IPS-NIHi11 (cell line): ENCODE measurements around the gene MUC5B.
"Not testable (repeated sequence)": the region's sequence is repeated elsewhere in the genome, so short reads cannot be mapped to it uniquely, and the experiment has no call there.

ENCODE experiments used
- DNase-seq: peaks from one replicate; pipeline ENCODE4 v3.0.0; 2012; ENCODE audit warnings: mixed read lengths, low spot score

Gene MUC5B

GRCh38 chr11:1232021-1232882 lies 9.4 kb downstream of the MUC5B start:
- peak; percentile 6 for DNase-seq

GRCh38 chr11:1232883-1233321 lies 10.0 kb downstream of the MUC5B start:
- DNase-seq: no peak

DNA sequence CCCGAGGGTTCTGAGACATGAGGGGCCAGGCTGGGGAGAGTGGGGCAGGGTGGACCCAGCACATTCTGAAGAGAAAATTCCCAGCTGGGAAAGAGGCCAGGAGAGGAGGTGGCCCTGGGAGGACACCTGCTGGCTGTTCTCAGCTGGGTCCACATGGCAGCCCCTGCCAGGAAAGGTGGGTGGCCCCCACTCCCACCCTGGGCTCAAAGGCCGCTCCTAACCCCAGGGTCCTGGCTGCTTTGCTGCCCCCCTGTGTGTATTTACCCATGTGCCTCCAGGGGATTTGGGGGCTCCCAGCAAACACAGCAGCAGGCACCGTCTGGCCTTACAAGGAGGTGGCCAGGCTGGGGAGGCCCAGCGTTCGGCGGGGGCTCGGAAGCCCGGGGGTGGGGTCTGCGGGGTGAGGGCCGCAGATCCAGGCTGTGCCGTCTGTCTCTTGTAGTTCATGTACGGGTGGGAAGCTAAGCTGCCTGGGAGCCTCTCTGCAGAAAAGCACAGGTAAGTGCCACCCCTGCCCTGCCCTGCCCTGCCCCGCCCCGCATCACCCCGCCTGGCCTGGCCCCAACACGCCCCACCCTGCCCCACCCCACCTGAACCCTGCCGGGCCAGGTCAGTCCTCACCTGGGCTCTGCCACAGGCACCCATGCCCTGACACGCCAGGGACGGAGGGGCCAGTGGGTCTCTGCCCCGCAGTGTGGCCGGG lies 10.6 kb downstream of the MUC5B start:
- peak; percentile 26 for DNase-seq

DNA sequence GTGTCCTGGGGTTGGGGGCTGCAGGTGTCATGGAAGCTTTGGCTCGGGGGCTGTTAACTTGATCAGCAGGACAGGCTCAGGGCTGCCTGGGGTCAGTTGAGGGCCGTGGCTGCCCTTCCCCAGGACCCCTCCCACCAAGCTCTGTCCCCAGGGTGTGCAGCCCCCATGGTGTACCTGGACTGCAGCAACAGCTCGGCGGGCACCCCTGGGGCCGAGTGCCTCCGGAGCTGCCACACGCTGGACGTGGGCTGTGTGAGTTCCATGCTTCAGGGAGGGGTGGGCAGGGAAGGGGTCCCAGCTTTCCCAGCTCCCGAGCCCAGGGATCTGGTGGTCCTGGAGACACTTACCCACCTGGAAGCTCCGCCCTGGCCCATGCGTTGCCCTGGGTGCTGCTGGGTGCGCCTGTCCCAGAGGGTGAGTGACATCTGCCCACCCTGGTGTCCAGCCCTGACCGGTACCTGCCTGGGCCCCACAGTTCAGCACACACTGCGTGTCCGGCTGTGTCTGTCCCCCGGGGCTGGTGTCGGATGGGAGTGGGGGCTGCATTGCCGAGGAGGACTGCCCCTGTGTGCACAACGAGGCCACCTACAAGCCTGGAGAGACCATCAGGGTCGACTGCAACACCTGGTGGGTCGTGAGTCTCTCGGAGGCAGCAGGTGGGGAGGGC lies 11.3 kb downstream of the MUC5B start:
- peak; percentile 13 for DNase-seq

DNA sequence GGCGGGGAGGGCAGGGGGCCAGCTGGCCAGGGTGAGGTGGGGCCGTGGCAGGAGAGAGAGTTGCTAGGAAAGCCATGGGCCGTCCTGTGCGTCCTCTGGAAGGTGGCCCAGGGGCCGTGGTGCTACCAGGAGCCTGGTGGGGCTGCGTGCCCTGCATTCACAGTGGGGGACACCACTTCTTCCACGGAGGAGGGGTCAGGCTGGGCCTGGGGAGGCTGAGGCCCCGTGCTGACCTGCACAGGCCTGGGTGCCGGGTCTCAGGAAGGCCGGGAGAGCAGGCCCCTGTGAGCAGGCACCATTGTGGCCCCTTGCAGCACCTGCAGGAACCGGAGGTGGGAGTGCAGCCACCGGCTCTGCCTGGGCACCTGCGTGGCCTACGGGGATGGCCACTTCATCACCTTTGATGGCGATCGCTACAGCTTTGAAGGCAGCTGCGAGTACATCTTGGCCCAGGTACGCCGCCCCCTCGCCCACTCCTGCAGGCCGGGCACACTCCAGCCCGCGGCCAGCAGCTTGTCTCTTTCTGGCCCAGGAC lies 12.0 kb downstream of the MUC5B start:
- peak; percentile 18 for DNase-seq

DNA sequence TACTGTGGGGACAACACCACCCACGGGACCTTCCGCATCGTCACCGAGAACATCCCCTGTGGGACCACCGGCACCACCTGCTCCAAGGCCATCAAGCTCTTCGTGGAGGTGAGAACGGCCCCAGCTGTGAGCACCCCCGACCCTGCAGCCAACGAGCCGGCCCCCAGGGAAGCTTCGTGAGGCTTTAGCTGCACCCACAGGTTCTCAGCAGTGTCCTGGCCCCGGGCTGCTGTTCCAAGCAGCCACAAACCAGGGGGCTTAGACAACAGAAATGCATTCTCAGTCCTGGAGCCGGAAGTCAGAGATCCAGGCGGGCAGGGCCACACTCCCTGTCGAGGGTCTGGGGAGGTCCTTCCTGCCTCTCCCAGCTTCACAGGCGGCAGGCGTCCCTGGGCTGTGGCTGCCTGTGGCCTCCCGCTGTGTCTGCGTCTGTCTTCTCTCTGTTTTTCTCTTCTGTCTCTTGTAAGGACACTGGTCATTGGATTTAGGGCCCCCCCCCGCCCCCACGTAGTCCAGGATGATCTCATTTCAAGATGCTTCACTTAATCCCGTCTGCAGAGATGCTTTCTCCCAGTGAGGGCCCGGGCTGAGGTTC lies 12.5 kb downstream of the MUC5B start:
- peak; percentile 29 for DNase-seq

- DNase-seq: peak; percentile 10
These were observed 13.0 kb downstream of the MUC5B start for GRCh38 chr11:1235901-1236315.

- peak; percentile 13 for DNase-seq
These were observed 13.7 kb downstream of the MUC5B start for GRCh38 chr11:1236316-1237127.

- peak; percentile 22 for DNase-seq
These were observed 14.3 kb downstream of the MUC5B start for GRCh38 chr11:1237128-1237580.

DNA sequence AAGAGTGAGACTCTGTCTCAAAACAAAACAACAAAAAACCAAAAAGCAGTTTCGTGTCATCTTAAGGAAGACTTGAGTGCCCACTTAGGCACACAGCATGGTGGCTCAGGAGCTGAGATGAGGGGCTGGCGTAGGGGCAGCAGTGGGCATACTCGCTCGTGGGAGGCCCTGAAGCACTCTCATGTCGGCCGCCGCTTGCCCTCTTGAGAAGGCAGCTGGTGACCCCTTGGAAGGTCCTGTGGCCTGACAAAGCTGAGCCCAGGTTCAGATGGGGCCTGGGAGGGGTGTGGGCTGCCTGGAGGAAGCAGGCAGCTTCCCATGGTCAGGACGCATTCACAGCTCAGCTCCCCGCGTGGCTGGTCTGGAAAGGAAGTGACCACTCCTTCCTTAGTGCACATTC lies 15.0 kb downstream of the MUC5B start:
- no peak for DNase-seq

DNA sequence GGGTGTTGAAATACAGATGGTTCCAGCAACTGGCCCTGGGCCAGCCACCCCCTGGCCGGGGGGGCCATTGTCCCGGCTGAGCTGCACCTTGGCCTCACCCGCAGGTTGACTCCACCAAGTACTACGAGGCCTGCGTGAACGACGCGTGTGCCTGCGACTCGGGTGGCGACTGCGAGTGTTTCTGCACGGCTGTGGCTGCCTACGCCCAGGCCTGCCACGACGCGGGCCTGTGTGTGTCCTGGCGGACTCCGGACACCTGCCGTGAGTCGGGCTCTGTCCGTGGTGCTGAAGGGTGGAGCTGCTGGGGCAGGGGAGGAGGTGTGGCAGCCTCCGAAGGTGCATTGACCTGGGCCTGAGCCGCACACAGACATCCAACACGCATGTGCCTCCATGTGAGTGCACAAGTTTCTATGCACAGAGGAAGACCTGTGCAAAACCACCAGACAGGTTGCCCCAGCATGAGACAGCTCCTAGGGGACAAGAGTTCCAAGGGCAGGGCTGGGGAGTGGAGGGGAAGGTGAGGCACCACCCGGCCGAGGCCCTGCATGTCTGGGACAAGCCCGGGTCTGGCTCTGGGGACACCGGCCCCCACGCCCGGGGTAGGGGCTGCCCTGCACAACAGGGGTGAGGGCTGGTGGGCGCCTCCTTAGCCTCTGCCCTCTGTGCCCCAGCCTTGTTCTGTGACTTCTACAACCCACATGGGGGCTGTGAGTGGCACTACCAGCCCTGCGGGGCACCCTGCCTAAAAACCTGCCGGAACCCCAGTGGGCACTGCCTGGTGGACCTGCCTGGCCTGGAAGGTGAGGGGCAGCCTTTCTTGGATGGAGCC lies 16.1 kb downstream of the MUC5B start:
- peak; percentile 99 for DNase-seq

DNA sequence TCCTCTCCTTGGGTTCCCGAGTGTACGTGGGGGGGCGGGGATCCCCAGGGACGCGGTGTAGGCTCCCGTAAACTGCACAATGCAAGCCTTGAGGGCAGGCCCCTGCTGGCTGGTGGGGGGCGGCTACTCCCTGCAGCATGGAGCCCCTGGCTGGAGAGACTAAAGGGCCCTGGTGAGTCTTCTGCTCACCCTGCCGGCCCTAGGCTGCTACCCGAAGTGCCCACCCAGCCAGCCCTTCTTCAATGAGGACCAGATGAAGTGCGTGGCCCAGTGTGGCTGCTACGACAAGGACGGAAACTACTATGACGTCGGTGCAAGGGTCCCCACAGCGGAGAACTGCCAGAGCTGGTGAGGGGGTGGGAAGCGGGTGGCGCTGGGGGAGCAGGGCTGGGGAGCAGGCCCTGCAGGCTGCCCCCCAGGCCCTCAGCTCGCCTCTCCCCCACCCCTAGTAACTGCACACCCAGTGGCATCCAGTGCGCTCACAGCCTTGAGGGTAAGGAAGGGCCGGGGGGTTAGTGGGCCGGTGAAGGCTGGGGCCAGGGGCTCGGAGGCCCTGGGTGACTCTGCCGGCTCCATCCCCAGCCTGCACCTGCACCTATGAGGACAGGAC lies 16.8 kb downstream of the MUC5B start:
- no peak for DNase-seq

- DNase-seq: no peak
These were observed 17.9 kb downstream of the MUC5B start for GRCh38 chr11:1240771-1241170.

DNA sequence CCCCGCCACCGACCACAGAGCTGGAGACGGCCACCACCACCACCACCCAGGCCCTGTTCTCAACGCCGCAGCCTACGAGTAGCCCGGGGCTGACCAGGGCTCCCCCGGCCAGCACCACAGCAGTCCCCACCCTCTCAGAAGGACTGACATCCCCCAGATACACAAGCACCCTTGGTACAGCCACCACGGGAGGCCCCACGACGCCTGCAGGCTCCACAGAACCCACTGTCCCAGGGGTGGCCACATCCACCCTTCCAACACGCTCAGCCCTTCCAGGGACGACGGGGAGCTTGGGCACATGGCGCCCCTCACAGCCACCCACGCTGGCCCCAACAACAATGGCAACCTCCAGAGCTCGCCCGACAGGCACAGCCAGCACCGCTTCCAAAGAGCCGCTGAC lies 18.8 kb downstream of the MUC5B start:
- no peak for DNase-seq

- DNase-seq: no peak
These were observed 19.4 kb downstream of the MUC5B start for GRCh38 chr11:1242289-1242688.

DNA sequence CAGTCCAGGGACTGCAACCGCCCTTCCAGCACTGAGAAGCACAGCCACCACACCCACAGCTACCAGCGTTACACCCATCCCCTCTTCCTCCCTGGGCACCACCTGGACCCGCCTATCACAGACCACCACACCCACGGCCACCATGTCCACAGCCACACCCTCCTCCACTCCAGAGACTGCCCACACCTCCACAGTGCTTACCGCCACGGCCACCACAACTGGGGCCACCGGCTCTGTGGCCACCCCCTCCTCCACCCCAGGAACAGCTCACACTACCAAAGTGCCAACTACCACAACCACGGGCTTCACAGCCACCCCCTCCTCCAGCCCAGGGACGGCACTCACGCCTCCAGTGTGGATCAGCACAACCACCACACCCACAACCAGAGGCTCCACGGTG lies 19.9 kb downstream of the MUC5B start:
- not testable (repeated sequence) for DNase-seq

GRCh38 chr11:1243521-1243920 lies 20.7 kb downstream of the MUC5B start:
- DNase-seq: not testable (repeated sequence)

- not testable (repeated sequence) for DNase-seq
These were observed 21.7 kb downstream of the MUC5B start for GRCh38 chr11:1244557-1244956.

- not testable (repeated sequence) for DNase-seq
These were observed 22.9 kb downstream of the MUC5B start for GRCh38 chr11:1245717-1246116.

DNA sequence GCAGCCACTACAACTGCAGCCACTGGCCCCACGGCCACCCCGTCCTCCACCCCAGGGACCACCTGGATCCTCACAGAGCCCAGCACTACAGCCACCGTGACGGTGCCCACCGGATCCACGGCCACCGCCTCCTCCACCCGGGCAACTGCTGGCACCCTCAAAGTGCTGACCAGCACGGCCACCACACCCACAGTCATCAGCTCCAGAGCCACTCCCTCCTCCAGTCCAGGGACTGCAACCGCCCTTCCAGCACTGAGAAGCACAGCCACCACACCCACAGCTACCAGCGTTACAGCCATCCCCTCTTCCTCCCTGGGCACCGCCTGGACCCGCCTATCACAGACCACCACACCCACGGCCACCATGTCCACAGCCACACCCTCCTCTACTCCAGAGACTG lies 23.4 kb downstream of the MUC5B start:
- DNase-seq: not testable (repeated sequence)
